ENCODE measurements around the gene CORO2B. TPM values are rescaled to one million over a fixed set of nuclear protein-coding genes. Genes with fewer than 3 reads are reported as not detected.
A peak's percentile ranks its signal among the peaks of the same experiment; 100 is the strongest.

Gene CORO2B
- total and polyA plus RNA-seq, 2 experiments from 2014 or later: 1.6 to 4.6 TPM

GRCh38 chr15:68691705-68692104, 112.9 kb downstream of the CORO2B start:
- DNase-seq (ENCODE audit: low spot score) (no peak), ATAC-seq (peak; percentile 73)
- Mint-ChIP-seq H3K27me3 (ENCODE audit: insufficient read depth, low read depth, poor library complexity) (peaks cover 2% of the 10 kb centered on the region), H3K4me3 (no peak overlapping the region), H3K36me3 (ENCODE audit: low read depth) (no peaks in the 10 kb centered on the region; the same call in 2 of the 3 replicates), H3K27ac (no peak overlapping the region), H3K4me1 (peaks cover 18% of the 10 kb centered on the region), H3K9me3 (peaks cover 3% of the 10 kb centered on the region; the same call in 2 of the 3 replicates)
- Histone ChIP-seq H3K36me3 (ENCODE audit: insufficient read depth) (no peaks in the 10 kb centered on the region), H3K4me1 (ENCODE audit: insufficient read depth) (peaks cover 13% of the 10 kb centered on the region; the same call in 1 of the 2 replicates), H3K9me2 (ENCODE audit: insufficient read depth) (no peaks in the 10 kb centered on the region), H2AFZ (no peak overlapping the region), H3K27me3 (ENCODE audit: insufficient read depth) (no peaks in the 10 kb centered on the region), H3K4me3 (no peak overlapping the region), H3K27ac (ENCODE audit: low read depth) (no peak overlapping the region), H3K79me2 (replicated peaks; ENCODE audit: insufficient read depth) (no peaks in the 10 kb centered on the region), H3F3A (replicated peaks; ENCODE audit: low read depth) (no peaks in the 10 kb centered on the region), H3K4me2 (no peak overlapping the region), H4K20me1 (replicated peaks; ENCODE audit: insufficient read depth) (no peaks in the 10 kb centered on the region)
- no peak for TF ChIP-seq ZNF331 (CRISPR knock-in tag; IDR thresholded peaks at IDR 0.05; ENCODE audit: low read depth)
- TF ChIP-seq ETS1 (IDR thresholded peaks at IDR 0.05): no peak
- TF ChIP-seq EZH2phosphoT487 (IDR thresholded peaks at IDR 0.05; ENCODE audit: unreplicated experiment): no peak
- TF ChIP-seq EZH2 (IDR thresholded peaks at IDR 0.05; ENCODE audit: low read depth, unreplicated experiment): no peak
- no peak for TF ChIP-seq STAT1 (IDR thresholded peaks at IDR 0.05; ENCODE audit: unreplicated experiment)
- TF ChIP-seq REST (IDR thresholded peaks at IDR 0.05; ENCODE audit: unreplicated experiment): no peak
- no peak for TF ChIP-seq CREB1 (CRISPR knock-in tag; IDR thresholded peaks at IDR 0.05; ENCODE audit: low read depth)
- TF ChIP-seq CTCF (conservative IDR thresholded peaks at IDR 0.05; ENCODE audit: low read depth in 2 of 2): no peak
- TF ChIP-seq ZNF114 (CRISPR knock-in tag; IDR thresholded peaks at IDR 0.05): no peak
- TF ChIP-seq ZNF462 (CRISPR knock-in tag; IDR thresholded peaks at IDR 0.05): no peak
- no peak for TF ChIP-seq JUNB (IDR thresholded peaks at IDR 0.05; ENCODE audit: unreplicated experiment)
- no peak for TF ChIP-seq POLR2AphosphoS5 (IDR thresholded peaks at IDR 0.05; ENCODE audit: low read depth)
- no peak for TF ChIP-seq NANOG (IDR thresholded peaks at IDR 0.05; ENCODE audit: borderline replicate concordance)

All from GM23338 (cell line).